Measurements from ENCODE around the gene OMD. TPM values are rescaled to one million over a fixed set of nuclear protein-coding genes. Genes with fewer than 3 reads are reported as not detected.

OMD gene
- under 0.01 TPM in 1 of 2 replicates, not detected in the other for total RNA-seq

GRCh38 chr9:92424340-92424739 lies at the start of gene OMD:
TSS of gene OMD (minus strand) at chr9:92424471. CDS start at chr9:92417558, 6,913 bp downstream.

GRCh38 chr9:92404042-92404836 lies 20.0 kb downstream of the OMD start, which contains the start of gene OGN:
TSS of gene OGN (minus strand) at chr9:92404578. CDS start at chr9:92403407, 1,171 bp downstream.

Other genes with a start within 250 kb of the OMD start
- 173 and 190 TPM in 2 replicates for gene IARS1, start 130.8 kb downstream of the OMD start, total RNA-seq
- 22.5 and 23.8 TPM in 2 replicates for gene NOL8, start 99.1 kb downstream of the OMD start, total RNA-seq
- 2.3 and 5.4 TPM in 2 replicates for gene CENPP, start 98.5 kb downstream of the OMD start, total RNA-seq
- gene OGN, start 19.9 kb downstream of the OMD start, total RNA-seq = not detected in 2 replicates
- not detected in 2 replicates for gene ASPN, start 58.0 kb upstream of the OMD start, total RNA-seq
- under 0.01 TPM in 1 of 2 replicates, not detected in the other for gene ECM2, start 111.5 kb upstream of the OMD start, total RNA-seq
- gene IPPK, start 245.7 kb upstream of the OMD start, total RNA-seq = 15.0 and 20.1 TPM in 2 replicates

All from vein endothelial cell (primary cell).